A673 (cell line): Measurements from ENCODE around the gene KCNQ2. TPM values are rescaled to one million over a fixed set of nuclear protein-coding genes. Genes with fewer than 3 reads are reported as not detected.

ENCODE experiments used
- BruUV-seq: library from RNA; stranded (reverse); fragments of 400-500 nt; replicated peaks from 2 replicates; lab custom pipeline; 2021; lab: Mats Ljungman, UMichigan
- CTCF ChIA-PET: fragments of 300-600 bp; sonication (Branson Sonifier 250); formaldehyde crosslinking; loops from one replicate; lab custom pipeline; 2022; ENCODE audit warnings: antibody characterized with exemption; lab: Charles Lee
- POLR2A ChIA-PET: fragments of 300-600 bp; sonication (Branson Sonifier 250); formaldehyde crosslinking; loops from one replicate; lab custom pipeline; 2022; ENCODE audit warnings: antibody characterized with exemption; ENCODE audit not compliant: low non-redundant PET; lab: Charles Lee
- DNase-seq: peaks from one replicate; pipeline ENCODE4 v3.0.0-alpha.2; 2015; ENCODE audit warnings: low spot score
- H3K27ac ChIP-seq: fragments of 200-600 bp; sonication (generic); 2 replicates; pipeline ENCODE4 v1.5.1; 2016; ENCODE audit warnings: mixed run types, low read depth, mild to moderate bottlenecking, mixed read lengths, antibody characterized with exemption, low read length; ENCODE audit not compliant: poor library complexity, severe bottlenecking
- H3K27me3 ChIP-seq: fragments of 200-600 bp; sonication (generic); replicated peaks from 2 replicates; pipeline ENCODE4 v1.6.1; 2017; ENCODE audit warnings: mixed run types, low read depth, mild to moderate bottlenecking, mixed read lengths, antibody characterized with exemption, low read length; ENCODE audit not compliant: insufficient read depth, poor library complexity
- H3K36me3 ChIP-seq: fragments of 200-600 bp; sonication (generic); 2 replicates; pipeline ENCODE4 v1.6.1; 2016; ENCODE audit warnings: mixed run types, mild to moderate bottlenecking, mixed read lengths, antibody characterized with exemption, low read length; ENCODE audit not compliant: insufficient read depth, poor library complexity, severe bottlenecking
- H3K4me1 ChIP-seq: fragments of 200-600 bp; sonication (generic); 2 replicates; pipeline ENCODE4 v1.6.1; 2017; ENCODE audit warnings: mixed run types, mild to moderate bottlenecking, mixed read lengths, antibody characterized with exemption, low read length; ENCODE audit not compliant: insufficient read depth, poor library complexity, severe bottlenecking
- H3K4me3 ChIP-seq: fragments of 200-600 bp; sonication (generic); 2 replicates; pipeline ENCODE4 v1.5.1; 2016; ENCODE audit warnings: low read depth, mixed run types, mild to moderate bottlenecking, mixed read lengths, low read length; ENCODE audit not compliant: poor library complexity, severe bottlenecking
- H3K9me3 ChIP-seq: fragments of 200-600 bp; sonication (generic); 2 replicates; pipeline ENCODE4 v1.6.1; 2016; ENCODE audit warnings: mixed run types, low read depth, mild to moderate bottlenecking, mixed read lengths, antibody characterized with exemption, low read length; ENCODE audit not compliant: poor library complexity, severe bottlenecking
- CTCF ChIP-seq: fragments of 300-800, 200-600 bp; sonication (generic); conservative IDR thresholded peaks from 2 replicates; pipeline ENCODE4 v1.5.1; 2017; ENCODE audit warnings: low read depth, mild to moderate bottlenecking, antibody characterized with exemption, low read length, moderate library complexity, mixed read lengths
- EZH2 ChIP-seq: fragments of 200-600 bp; sonication (generic); IDR thresholded peaks from 2 replicates; pipeline ENCODE4 v1.6.1; 2017; ENCODE audit warnings: borderline replicate concordance, low read depth, mild to moderate bottlenecking, mixed read lengths, antibody characterized with exemption, low read length; ENCODE audit not compliant: poor library complexity, severe bottlenecking
- intact Hi-C: fragments of 100-400 bp; cut with micrococcal nuclease; formaldehyde crosslinking; loops from one replicate; pipeline ENCODE4 v1.10.0; 2022; ENCODE audit not compliant: unreplicated experiment
- total RNA-seq: library from RNA; stranded (reverse); gene quantifications from 2 replicates; pipeline ENCODE4 v1.2.3, GENCODE V29; 2021

Gene KCNQ2
- total RNA-seq, 1 experiment from 2014 or later, result 6.6 TPM

DNA sequence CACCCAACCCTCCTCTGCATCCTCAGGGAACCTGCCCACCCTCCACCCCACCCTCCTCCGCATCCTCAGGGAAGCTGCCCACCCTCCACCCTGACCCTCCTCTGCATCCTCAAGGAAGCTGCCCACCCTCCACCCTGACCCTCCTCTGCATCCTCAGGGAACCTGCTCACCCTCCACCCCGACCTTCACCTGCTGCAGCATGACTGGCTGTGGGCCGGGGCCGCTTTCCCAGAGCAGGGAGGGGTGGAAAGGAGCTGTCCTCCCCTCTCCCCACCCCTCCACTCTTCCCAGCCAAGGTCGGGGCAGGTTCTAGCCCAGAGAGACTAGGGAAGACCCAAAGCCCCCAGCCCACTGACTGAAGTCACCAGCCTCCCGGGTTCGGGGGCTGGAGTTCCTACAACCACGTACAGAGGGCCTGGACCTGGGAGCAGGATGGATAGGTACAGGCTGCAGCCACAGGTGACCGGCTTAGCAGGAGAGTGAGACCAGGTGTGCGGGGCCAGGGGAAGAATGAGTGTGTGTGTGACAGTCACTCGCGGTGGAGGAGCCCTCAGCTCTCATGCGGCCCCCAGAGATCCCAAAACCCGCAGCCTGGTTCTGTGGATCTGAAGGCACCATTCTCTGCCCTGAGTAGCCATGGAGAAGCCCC is 14.8 kb upstream of the KCNQ2 start:
- no peak for DNase-seq
- no peak for TF ChIP-seq EZH2
- no peak for TF ChIP-seq CTCF
- ChIA-PET POLR2A (no interaction called here), CTCF (no interaction called here)
- Histone ChIP-seq H3K4me3 (no peak overlapping the region), H3K9me3 (no peaks in the 10 kb centered on the region), H3K27ac (no peak overlapping the region), H3K36me3 (no peaks in the 10 kb centered on the region), H3K27me3 (peaks cover 20% of the 10 kb centered on the region), H3K4me1 (peaks cover 14% of the 10 kb centered on the region)
- no TSS peak for BruUV-seq
- intact Hi-C loops, result no loop called here

GRCh38 chr20:63486300-63486855 is 13.9 kb upstream of the KCNQ2 start:
- intact Hi-C loops, result no loop called here
- peaks cover 15% of the 10 kb centered on the region for H3K4me1 ChIP-seq
- CTCF ChIA-PET, result no interaction called here
- no peak overlapping the region for H3K4me3 ChIP-seq
- BruUV-seq, result no TSS peak
- no peak overlapping the region for H3K27ac ChIP-seq
- DNase-seq, result no peak
- no peaks in the 10 kb centered on the region for H3K9me3 ChIP-seq
- POLR2A ChIA-PET, result no interaction called here
- no peaks in the 10 kb centered on the region for H3K36me3 ChIP-seq
- no peak for TF ChIP-seq CTCF
- TF ChIP-seq EZH2, result no peak
- peaks cover 20% of the 10 kb centered on the region for H3K27me3 ChIP-seq

- CTCF ChIA-PET, result interaction anchor here (0.6 kb wide), 1 partner anchor 576 kb away, joined by 5 read pairs; no protein-coding TSS in a partner anchor
- H3K4me1 ChIP-seq, result peaks cover 15% of the 10 kb centered on the region
- no peak overlapping the region for H3K27ac ChIP-seq
- intact Hi-C loops, result no loop called here
- no peak for DNase-seq
- peaks cover 20% of the 10 kb centered on the region for H3K27me3 ChIP-seq
- no peaks in the 10 kb centered on the region for H3K36me3 ChIP-seq
- no peak overlapping the region for H3K4me3 ChIP-seq
- no peaks in the 10 kb centered on the region for H3K9me3 ChIP-seq
- no peak for TF ChIP-seq CTCF
- no peak for TF ChIP-seq EZH2
- POLR2A ChIA-PET, result no interaction called here
- no TSS peak for BruUV-seq
These were observed 12.4 kb upstream of the KCNQ2 start for GRCh38 chr20:63484651-63485403.
